Pancreas (tissue), 10 donors: ENCODE data around the gene CSMD2. TPM values are rescaled to one million over a fixed set of nuclear protein-coding genes. Genes with fewer than 3 reads are reported as not detected.
A peak's percentile ranks its signal among the peaks of the same experiment; 100 is the strongest.

Source experiments
- ATAC-seq, 4 donors: fragments of 200-7000 bp; cut with Tn5 transposase; one replicate each; pipeline versions ENCODE4 v1.8.0 to v1.9.1; 2020; ENCODE audit warnings: mild to moderate bottlenecking in 4 of 4, moderate library complexity in 4 of 4
- DNase-seq, 6 donors: peaks; one replicate each; pipeline ENCODE4 v3.0.0-alpha.2; 2020
- FAIRE-seq: peaks from 2 replicates; lab custom pipeline; 2012; peaks lifted over from hg19 to GRCh38; lab: Jason Lieb, UNC
- H3K27ac ChIP-seq, 4 donors: fragments of 200-600 bp; sonication (generic); 1 replicate in 3 of 4; 2 replicates in 1 of 4; pipeline versions ENCODE4 v1.5.0 to v1.8.0; 2020
- H3K27me3 ChIP-seq, 4 donors: fragments of 200-600 bp; one replicate each; pipeline ENCODE4 v1.8.0; 2021
- H3K36me3 ChIP-seq, 3 donors: fragments of 200-600 bp; sonication (generic) in 1 of 3; one replicate each; pipeline versions ENCODE4 v1.5.0 to v1.8.0; 2020 to 2021
- H3K4me1 ChIP-seq, 3 donors: fragments of 200-600 bp; one replicate each; pipeline ENCODE4 v1.8.0; 2021
- H3K4me3 ChIP-seq, 4 donors: fragments of 200-600 bp; sonication (generic) in 2 of 4; one replicate each; pipeline versions ENCODE4 v1.5.0 to v1.8.0; 2020 to 2021
- H3K9me3 ChIP-seq, 4 donors: fragments of 200-600 bp; one replicate each; pipeline ENCODE4 v1.8.0; 2021
- WGBS, 2 donors: extraction: QIAGEN DNeasy Blood & Tissue Kit; methylation state at CpG; one replicate each; pipeline ENCODE4 v1.1.7; 2013; 5-methylcytosine and 5-hydroxymethylcytosine counted together
- intact Hi-C, 3 donors: fragments of 100-400 bp; cut with DNase I; formaldehyde crosslinking; loops; one replicate each; pipeline versions ENCODE4 v1.11.1 to v1.14.2; 2022
- polyA plus RNA-seq, 2 donors: library from polyadenylated mRNA; stranded (reverse); fragments of 200-250 nt; gene quantifications; one replicate each; pipeline ENCODE4 v1.2.3, GENCODE V29; 2013
- total RNA-seq, 6 donors: library from RNA; stranded (reverse); fragmentation: NEBNext Ultra II Directional in 4 of 6; extraction: Animal tissue kit (Norgen Biotek cat#: 25700) in 4 of 6; gene quantifications; one replicate each; pipeline versions ENCODE4 v1.2.1 to v1.2.4, GENCODE V29; 2021 to 2023
- TF ChIP-seq, protein P1 (sequence below), 4 donors: fragments of 200-600 bp; sonication (generic) in 3 of 4; IDR thresholded peaks; one replicate each; pipeline versions ENCODE4 v1.5.0 to v1.8.0; 2021; ENCODE audit warnings: antibody characterized with exemption in 4 of 4
- donor health status: healthy with polysubstance abuse.
- donor health status: DM: no; HTN: no; CAD: no; lungs with moderate emphysema.
- donor health status: DM: no; HTN: no; CAD: no.
- donor health status: control.
- donor health status: control.
- donor health status: Bipolar disorder and iron deficiency.
- donor health status: DM: yes; HTN: yes; CAD: no.
- donor health status: DM: no; HTN: no; CAD: no.
- donor health status: DM: no; HTN: no; CAD: no.
- donor health status: DM: yes; HTN: yes; CAD: no.

The CSMD2 gene
- total and polyA plus RNA-seq, 8 donors, result 0.04 to 2.0 (median 0.36) TPM

GRCh38 chr1:33660244-33660643 is 504.8 kb downstream of the CSMD2 start:
- intact Hi-C loops, result no loop called here
- H3K4me1 ChIP-seq, result peaks cover 0 to 12% (median 0%) of the 10 kb centered on the region in 3 donors

DNA sequence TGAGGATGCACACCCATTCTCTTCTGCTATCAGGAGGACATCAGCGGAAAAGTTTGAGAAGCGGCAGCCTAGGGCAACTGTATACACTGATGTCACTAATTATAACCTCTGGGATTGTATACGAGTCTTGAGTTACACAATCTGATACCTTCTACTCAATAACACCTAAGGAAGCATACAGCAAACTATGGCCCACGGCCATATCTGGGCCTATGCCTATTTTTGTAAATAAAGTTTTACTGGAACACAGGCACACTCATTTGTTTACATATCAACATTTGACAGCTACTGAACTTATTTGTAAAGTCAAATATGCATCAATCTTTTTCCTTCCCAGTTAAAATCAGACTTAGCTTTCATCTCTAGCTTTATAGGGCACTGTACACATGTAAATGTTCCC is 505.4 kb downstream of the CSMD2 start:
- FAIRE-seq, result no peak
- WGBS, 2 donors, result 69 to 78% methylated on average over 4 of the region's 4 CpGs
- H3K4me1 ChIP-seq, result peaks cover 0 to 12% (median 0%) of the 10 kb centered on the region in 3 donors
- H3K27ac ChIP-seq, result no peak overlapping the region
- TF ChIP-seq, protein P1, sequence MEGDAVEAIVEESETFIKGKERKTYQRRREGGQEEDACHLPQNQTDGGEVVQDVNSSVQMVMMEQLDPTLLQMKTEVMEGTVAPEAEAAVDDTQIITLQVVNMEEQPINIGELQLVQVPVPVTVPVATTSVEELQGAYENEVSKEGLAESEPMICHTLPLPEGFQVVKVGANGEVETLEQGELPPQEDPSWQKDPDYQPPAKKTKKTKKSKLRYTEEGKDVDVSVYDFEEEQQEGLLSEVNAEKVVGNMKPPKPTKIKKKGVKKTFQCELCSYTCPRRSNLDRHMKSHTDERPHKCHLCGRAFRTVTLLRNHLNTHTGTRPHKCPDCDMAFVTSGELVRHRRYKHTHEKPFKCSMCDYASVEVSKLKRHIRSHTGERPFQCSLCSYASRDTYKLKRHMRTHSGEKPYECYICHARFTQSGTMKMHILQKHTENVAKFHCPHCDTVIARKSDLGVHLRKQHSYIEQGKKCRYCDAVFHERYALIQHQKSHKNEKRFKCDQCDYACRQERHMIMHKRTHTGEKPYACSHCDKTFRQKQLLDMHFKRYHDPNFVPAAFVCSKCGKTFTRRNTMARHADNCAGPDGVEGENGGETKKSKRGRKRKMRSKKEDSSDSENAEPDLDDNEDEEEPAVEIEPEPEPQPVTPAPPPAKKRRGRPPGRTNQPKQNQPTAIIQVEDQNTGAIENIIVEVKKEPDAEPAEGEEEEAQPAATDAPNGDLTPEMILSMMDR (IDR thresholded peaks at IDR 0.05), result no peak
- intact Hi-C loops, result no loop called here
- H3K4me3 ChIP-seq, result no peak overlapping the region
- H3K36me3 ChIP-seq, result no peaks in the 10 kb centered on the region
- ATAC-seq, result no peak
- H3K9me3 ChIP-seq, result no peaks in the 10 kb centered on the region
- H3K27me3 ChIP-seq, result no peaks in the 10 kb centered on the region
- no peak for DNase-seq

More at GRCh38 chr1:33660244-33660643, 504.8 kb downstream of the CSMD2 start:
- peak in 1 of 4 donors; percentile 39 for ATAC-seq
- DNase-seq, result no peak
- H3K27ac ChIP-seq, result no peak overlapping the region
- no peak for FAIRE-seq
- no peak overlapping the region for H3K4me3 ChIP-seq
- TF ChIP-seq, protein P1 (IDR thresholded peaks at IDR 0.05), result no peak
- 38 to 46% methylated on average over 5 of the region's 5 CpGs for WGBS, 2 donors
- no peaks in the 10 kb centered on the region for H3K9me3 ChIP-seq
- H3K36me3 ChIP-seq, result no peaks in the 10 kb centered on the region
- no peaks in the 10 kb centered on the region for H3K27me3 ChIP-seq

- Histone ChIP-seq H3K4me1 (peaks cover 0 to 12% (median 0%) of the 10 kb centered on the region in 3 donors), H3K9me3 (no peaks in the 10 kb centered on the region), H3K27ac (no peak overlapping the region), H3K27me3 (no peaks in the 10 kb centered on the region), H3K4me3 (no peak overlapping the region), H3K36me3 (no peaks in the 10 kb centered on the region)
- 85 to 89% methylated on average over 12 of the region's 12 CpGs for WGBS, 2 donors
- FAIRE-seq (no peak), DNase-seq (no peak), ATAC-seq (no peak)
- intact Hi-C loops, result no loop called here
- TF ChIP-seq, protein P1 (IDR thresholded peaks at IDR 0.05), result no peak
Observed at GRCh38 chr1:33657833-33658232, 507.2 kb downstream of the CSMD2 start.

DNA sequence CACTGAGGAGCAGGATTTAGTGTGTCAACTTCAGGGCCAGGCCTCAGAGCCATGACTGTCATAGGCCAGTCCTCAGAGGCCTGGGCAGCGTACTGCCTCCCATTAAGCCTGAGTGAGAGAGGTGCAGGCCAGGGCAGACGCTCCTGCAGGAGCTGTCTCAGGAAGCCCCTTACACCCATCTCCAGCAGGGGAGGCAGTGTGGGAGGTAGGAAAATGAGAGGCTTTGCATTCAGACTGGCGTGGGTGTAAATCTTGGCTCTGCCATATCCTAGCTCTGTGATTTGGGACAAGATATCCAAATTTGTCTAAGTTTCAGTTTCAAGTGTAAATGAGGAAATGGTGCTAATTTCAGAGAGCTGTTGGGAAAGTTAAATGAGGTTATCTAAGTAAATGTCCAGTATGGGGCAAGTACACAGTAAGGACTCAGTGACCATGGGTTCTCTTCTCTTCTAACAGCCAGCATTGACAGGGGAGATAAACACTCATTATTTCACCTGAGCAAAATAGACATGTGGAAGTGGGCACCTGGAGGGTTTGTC is 508.5 kb downstream of the CSMD2 start:
- no peak overlapping the region for H3K27ac ChIP-seq
- H3K9me3 ChIP-seq, result no peaks in the 10 kb centered on the region
- TF ChIP-seq, protein P1 (IDR thresholded peaks at IDR 0.05), result no peak
- 94 to 95% methylated on average over 3 of the region's 3 CpGs for WGBS, 2 donors
- DNase-seq, result no peak
- peaks cover 0 to 12% (median 0%) of the 10 kb centered on the region in 3 donors for H3K4me1 ChIP-seq
- no peak for FAIRE-seq
- intact Hi-C loops, result no loop called here
- no peak for ATAC-seq
- H3K36me3 ChIP-seq, result no peaks in the 10 kb centered on the region
- H3K4me3 ChIP-seq, result no peak overlapping the region
- H3K27me3 ChIP-seq, result no peaks in the 10 kb centered on the region

DNA sequence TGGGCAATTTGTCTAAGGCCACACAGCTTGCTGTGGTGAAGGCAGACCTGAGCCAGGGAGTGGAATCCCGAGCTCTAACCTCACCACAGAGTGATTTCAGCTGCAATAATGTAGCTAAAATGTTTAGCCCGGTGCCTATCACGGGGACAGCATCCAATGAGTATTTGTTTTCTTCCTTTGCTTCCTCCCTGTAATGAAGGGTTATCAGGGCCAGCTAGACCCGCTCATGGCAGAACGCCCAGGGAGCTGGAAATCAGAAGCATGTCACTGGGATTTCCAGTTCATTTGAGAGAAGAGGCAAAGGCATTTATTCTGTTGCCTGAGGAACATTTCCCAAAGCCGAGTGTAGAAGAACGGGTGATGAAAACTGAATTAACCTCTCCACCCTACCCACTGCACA is 509.5 kb downstream of the CSMD2 start:
- intact Hi-C loops, result no loop called here
- 34 to 37% methylated on average over 7 of the region's 7 CpGs for WGBS, 2 donors
- H3K36me3 ChIP-seq, result no peaks in the 10 kb centered on the region

More for the DNA sequence above, 509.5 kb downstream of the CSMD2 start:
- H3K27ac ChIP-seq, result no peak overlapping the region
- no peak overlapping the region for H3K4me3 ChIP-seq
- TF ChIP-seq, protein P1 (IDR thresholded peaks at IDR 0.05), result no peak
- FAIRE-seq (no peak), ATAC-seq (peak in 3 of 4 donors; percentile 38 to 65 (median 50)), DNase-seq (peak in 4 of 6 donors; percentile 19 to 57 (median 40))
- H3K27me3 ChIP-seq, result no peaks in the 10 kb centered on the region
- peaks cover 0 to 12% (median 0%) of the 10 kb centered on the region in 3 donors for H3K4me1 ChIP-seq
- no peaks in the 10 kb centered on the region for H3K9me3 ChIP-seq
